Adrenal gland (tissue), 12 donors: Measurements from ENCODE around the gene DENND2A. TPM values are rescaled to one million over a fixed set of nuclear protein-coding genes. Genes with fewer than 3 reads are reported as not detected.

Experiments
- DNase-seq, 7 donors: peaks; one replicate each; pipeline ENCODE4 v3.0.0-alpha.2; 2019 to 2020
- H3K27ac ChIP-seq, 5 donors: fragments of 200-600 bp; sonication (generic) in 4 of 5; 1 replicate in 3 of 5; 2 replicates in 2 of 5; pipeline versions ENCODE4 v1.5.1 to v1.8.0; 2016 to 2020; ENCODE audit warnings: mild to moderate bottlenecking in 1 of 5
- H3K27me3 ChIP-seq: fragments of 200-600 bp; 2 replicates; pipeline ENCODE4 v1.8.0; 2021
- H3K36me3 ChIP-seq, 2 donors: fragments of 200-600 bp; replicated peaks in 1 of 2; 1 replicate in 1 of 2; 2 replicates in 1 of 2; pipeline versions ENCODE4 v1.5.1 to v1.8.0; 2018 to 2022
- H3K4me1 ChIP-seq, 2 donors: fragments of 200-600 bp; replicated peaks in 1 of 2; 1 replicate in 1 of 2; 2 replicates in 1 of 2; pipeline versions ENCODE4 v1.5.1 to v1.8.0; 2018 to 2021
- H3K4me3 ChIP-seq, 4 donors: fragments of 200-600 bp; sonication (generic) in 3 of 4; one replicate each; pipeline ENCODE4 v1.5.1; 2016 to 2018
- H3K9me3 ChIP-seq, 3 donors: fragments of 200-600 bp; sonication (generic) in 1 of 3; replicated peaks in 1 of 3; 1 replicate in 2 of 3; 2 replicates in 1 of 3; pipeline versions ENCODE4 v1.5.1 to v1.8.0; 2016 to 2021
- CTCF ChIP-seq, 6 experiments: fragments of 450-650 bp in 4 of 6; fragments of 200-600 bp in 2 of 6; sonication (generic) in 1 of 6; IDR thresholded peaks; 1 replicate in 5 of 6; 2 replicates in 1 of 6; pipeline versions ENCODE4 v1.5.1 to v1.8.0; 2016 to 2021; ENCODE audit warnings: antibody characterized with exemption in 6 of 6, mild to moderate bottlenecking in 2 of 6, moderate library complexity in 1 of 6
- POLR2A ChIP-seq, 2 donors: fragments of 450-650 bp; IDR thresholded peaks; one replicate each; pipeline ENCODE4 v1.6.1; 2017; ENCODE audit warnings: antibody characterized with exemption in 2 of 2, mild to moderate bottlenecking in 2 of 2, moderate library complexity in 1 of 2
- WGBS, 4 donors: extraction: QIAGEN DNeasy Blood & Tissue Kit in 2 of 4; methylation state at CpG; one replicate each; pipeline versions ENCODE4 v1.1.5 to v1.1.7; 2013 to 2017; 5-methylcytosine and 5-hydroxymethylcytosine counted together
- intact Hi-C, 2 donors: fragments of 100-400 bp; cut with DNase I; formaldehyde crosslinking; loops; one replicate each; pipeline versions ENCODE4 v1.14.1 to v1.15.0; 2022 to 2023
- polyA plus RNA-seq, 3 donors: library from polyadenylated mRNA; stranded (reverse); fragments of 200-250 nt in 2 of 3; fragments of 350-450 nt in 1 of 3; fragmentation: Illumina TruSeq in 1 of 3; extraction: RNeasy Lipid Tissue Mini Kit (QIAGEN cat#74804) in 1 of 3; gene quantifications; one replicate each; pipeline ENCODE4 v1.2.3, GENCODE V29; 2013 to 2014
- total RNA-seq, 9 donors: library from RNA; depleted of rRNA in 4 of 9; stranded (reverse); fragments of >200 nt in 4 of 9; fragments of 120-200 nt in 1 of 9; fragmentation: NEBNext Ultra II Directional in 1 of 9; extraction: Animal tissue kit (Norgen Biotek cat#: 25700) in 1 of 9; gene quantifications; one replicate each; pipeline versions ENCODE4 v1.1.0 to v1.2.4, GENCODE V29; 2013 to 2023
- donor health status: healthy with polysubstance abuse.
- donor health status: Bipolar disorder and iron deficiency.
- donor health status: DM: yes; HTN: yes; CAD: no.
- donor health status: DM: no; HTN: no; CAD: no.
- donor health status: DM: no; HTN: no; CAD: no.
- donor health status: DM: yes; HTN: yes; CAD: no.

The DENND2A gene
- total and polyA plus RNA-seq, 12 donors, result 3.0 to 10.9 (median 5.8) TPM

DNA sequence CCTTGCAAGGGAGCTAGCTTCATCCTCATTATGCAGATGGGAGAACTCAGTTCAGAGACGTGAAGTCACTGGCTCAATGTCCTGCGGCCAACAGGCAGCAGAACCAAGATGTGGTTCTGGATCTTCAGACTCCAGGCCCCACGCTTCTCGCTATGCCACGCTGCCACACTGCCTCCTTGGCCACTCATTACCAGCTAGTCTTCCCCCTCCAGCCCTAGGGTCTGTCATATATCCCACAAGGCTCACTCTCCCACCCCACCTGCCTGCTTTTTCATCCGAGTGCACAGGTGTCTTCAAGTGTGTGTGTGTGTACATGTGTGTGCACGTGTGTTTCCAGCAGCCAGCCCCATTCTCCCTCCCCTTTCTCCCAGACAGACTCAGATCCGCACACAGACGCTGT, 53.4 kb downstream of the DENND2A start:
- no peaks in the 10 kb centered on the region for H3K27me3 ChIP-seq
- H3K4me1 ChIP-seq, result no peaks in the 10 kb centered on the region
- no peak for TF ChIP-seq POLR2A (IDR thresholded peaks at IDR 0.05)
- intact Hi-C loops, result no loop called here
- H3K9me3 ChIP-seq, result no peaks in the 10 kb centered on the region
- no peaks in the 10 kb centered on the region for H3K36me3 ChIP-seq
- H3K27ac ChIP-seq, result no peak overlapping the region
- H3K4me3 ChIP-seq, result no peak overlapping the region
- DNase-seq, result no peak
- WGBS, 4 donors, result 86 to 97% (median 90%) methylated on average over 9 of the region's 9 CpGs

DNA sequence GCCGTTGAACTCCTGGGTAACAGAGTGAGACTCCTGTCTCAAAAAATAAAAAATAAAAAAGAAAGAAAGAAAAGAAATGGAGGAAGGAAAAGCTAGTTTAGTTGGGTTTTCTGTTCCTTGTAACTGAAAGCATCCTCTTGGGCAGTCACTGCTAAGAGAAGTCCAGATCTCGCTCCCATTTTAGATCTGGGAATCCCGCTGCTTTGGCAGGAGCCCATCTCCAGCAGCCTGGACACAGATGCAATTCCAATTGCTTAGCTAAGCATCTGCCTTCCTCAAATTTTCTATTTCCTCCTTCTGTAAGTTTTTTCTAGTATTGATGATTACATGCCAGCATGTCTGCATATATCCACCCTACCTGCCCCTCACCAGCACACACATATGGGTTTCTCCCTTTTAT, 54.1 kb downstream of the DENND2A start:
- intact Hi-C loops, result no loop called here
- no peak for TF ChIP-seq POLR2A (IDR thresholded peaks at IDR 0.05)
- no peak for TF ChIP-seq CTCF (IDR thresholded peaks at IDR 0.05)
- no peak for DNase-seq
- Histone ChIP-seq H3K9me3 (no peaks in the 10 kb centered on the region), H3K4me1 (no peaks in the 10 kb centered on the region), H3K27me3 (no peaks in the 10 kb centered on the region), H3K36me3 (no peaks in the 10 kb centered on the region), H3K4me3 (no peak overlapping the region), H3K27ac (no peak overlapping the region)
- WGBS, 4 donors, result 87 to 89% (median 87%) methylated on average over 3 of the region's 3 CpGs

DNA sequence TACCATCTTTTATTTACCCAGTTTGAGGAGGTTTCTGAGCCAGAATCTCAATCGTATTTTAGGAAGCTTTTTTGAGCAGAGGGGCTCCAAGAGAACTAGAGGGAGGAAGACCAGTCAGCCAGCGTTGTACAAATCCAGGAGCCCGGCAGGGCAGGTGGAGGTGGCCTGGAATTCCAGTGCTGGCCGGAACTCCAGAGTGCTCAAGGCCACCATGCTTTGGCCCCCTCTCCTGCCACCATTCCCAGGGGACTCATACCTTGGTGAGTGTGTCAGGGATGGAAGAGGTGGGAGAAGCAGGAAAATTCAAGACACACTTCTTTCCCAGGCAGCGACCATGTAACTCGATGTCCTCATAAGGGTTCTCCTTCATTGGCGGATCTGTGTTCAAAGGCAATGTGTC, 55.3 kb downstream of the DENND2A start:
- H3K4me3 ChIP-seq, result no peak overlapping the region
- 87 to 93% (median 91%) methylated on average over 7 of the region's 7 CpGs for whole genome bisulfite sequencing, 4 donors
- TF ChIP-seq POLR2A (IDR thresholded peaks at IDR 0.05) (no peak), CTCF (IDR thresholded peaks at IDR 0.05) (no peak)
- H3K36me3 ChIP-seq, result no peaks in the 10 kb centered on the region
- H3K27me3 ChIP-seq, result no peaks in the 10 kb centered on the region
- H3K27ac ChIP-seq, result no peak overlapping the region
- intact Hi-C loops, result no loop called here
- H3K9me3 ChIP-seq, result no peaks in the 10 kb centered on the region
- no peaks in the 10 kb centered on the region for H3K4me1 ChIP-seq
- no peak for DNase-seq

GRCh38 chr7:140584195-140584851, 56.3 kb downstream of the DENND2A start:
- intact Hi-C loops, result no loop called here
- Histone ChIP-seq H3K9me3 (no peaks in the 10 kb centered on the region), H3K4me3 (no peak overlapping the region), H3K27ac (no peak overlapping the region), H3K4me1 (no peaks in the 10 kb centered on the region), H3K27me3 (no peaks in the 10 kb centered on the region), H3K36me3 (no peaks in the 10 kb centered on the region)
- WGBS, 4 donors, result 94 to 99% (median 95%) methylated on average over 4 of the region's 4 CpGs
- TF ChIP-seq CTCF (IDR thresholded peaks at IDR 0.05) (no peak), POLR2A (IDR thresholded peaks at IDR 0.05) (no peak)
- no peak for DNase-seq

DNA sequence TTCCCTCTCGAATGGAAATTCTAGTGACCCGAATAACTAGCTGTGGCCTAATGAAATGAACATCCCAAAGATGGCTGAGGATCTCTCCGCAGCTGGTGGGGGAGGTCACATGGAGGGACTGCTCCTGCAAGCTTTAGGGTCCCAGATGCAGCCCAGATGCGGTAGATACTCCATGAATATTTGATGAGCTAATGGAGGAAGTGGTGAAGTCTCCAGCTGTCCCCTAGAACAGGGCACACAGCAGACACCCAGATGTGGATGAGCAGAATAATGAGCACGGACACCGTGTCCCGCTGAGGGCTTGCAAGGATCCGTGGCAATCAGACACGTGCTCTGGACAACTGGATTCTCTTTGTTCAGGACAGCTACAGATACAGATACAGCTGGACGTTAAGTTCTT, 59.2 kb downstream of the DENND2A start:
- TF ChIP-seq CTCF (IDR thresholded peaks at IDR 0.05), result no peak
- TF ChIP-seq POLR2A (IDR thresholded peaks at IDR 0.05), result no peak
- no peaks in the 10 kb centered on the region for H3K36me3 ChIP-seq
- H3K9me3 ChIP-seq, result no peaks in the 10 kb centered on the region
- H3K4me1 ChIP-seq, result no peaks in the 10 kb centered on the region
- WGBS, 4 donors, result 84 to 90% (median 87%) methylated on average over 10 of the region's 10 CpGs
- H3K4me3 ChIP-seq, result no peak overlapping the region
- no peak for DNase-seq
- H3K27ac ChIP-seq, result no peak overlapping the region
- no peaks in the 10 kb centered on the region for H3K27me3 ChIP-seq
- intact Hi-C loops, result no loop called here
